GM23248 (cell line): Measurements from ENCODE around the gene SIRPG. TPM values are rescaled to one million over a fixed set of nuclear protein-coding genes. Genes with fewer than 3 reads are reported as not detected.

ENCODE experiments used
- DNase-seq: peaks from one replicate; pipeline ENCODE4 v3.0.0-alpha.2; 2015
- H2AFZ ChIP-seq: fragments of 200-600 bp; sonication (generic); 2 replicates; pipeline ENCODE4 v1.6.1; 2016; ENCODE audit warnings: antibody characterized with exemption
- H3F3A ChIP-seq: fragments of 200-600 bp; sonication (generic); 2 replicates; pipeline ENCODE4 v1.6.1; 2016; ENCODE audit warnings: mild to moderate bottlenecking, antibody characterized with exemption, mixed run types; ENCODE audit not compliant: insufficient read depth
- H3K27ac ChIP-seq: fragments of 200-600 bp; sonication (generic); 2 replicates; pipeline ENCODE4 v1.5.1; 2016; ENCODE audit warnings: mild to moderate bottlenecking
- H3K27me3 ChIP-seq: fragments of 200-600 bp; sonication (generic); replicated peaks from 2 replicates; pipeline ENCODE4 v1.6.1; 2016; ENCODE audit warnings: mild to moderate bottlenecking; ENCODE audit not compliant: insufficient read depth
- H3K36me3 ChIP-seq: fragments of 200-600 bp; sonication (generic); 2 replicates; pipeline ENCODE4 v1.6.1; 2016; ENCODE audit warnings: low read depth, mild to moderate bottlenecking
- H3K4me1 ChIP-seq: fragments of 200-600 bp; sonication (generic); 2 replicates; pipeline ENCODE4 v1.6.1; 2016; ENCODE audit warnings: mild to moderate bottlenecking; ENCODE audit not compliant: insufficient read depth
- H3K4me2 ChIP-seq: fragments of 200-600 bp; sonication (generic); one replicate; pipeline ENCODE4 v1.6.1; 2016; ENCODE audit warnings: mild to moderate bottlenecking; ENCODE audit not compliant: unreplicated experiment
- H3K4me3 ChIP-seq: fragments of 200-600 bp; sonication (generic); 2 replicates; pipeline ENCODE4 v1.5.1; 2016; ENCODE audit warnings: mild to moderate bottlenecking
- H3K79me2 ChIP-seq: fragments of 200-600 bp; sonication (generic); 2 replicates; pipeline ENCODE4 v1.6.1; 2016; ENCODE audit warnings: mild to moderate bottlenecking; ENCODE audit not compliant: insufficient read depth
- H3K9ac ChIP-seq: fragments of 200-600 bp; sonication (generic); 2 replicates; pipeline ENCODE4 v1.6.1; 2016; ENCODE audit warnings: mild to moderate bottlenecking
- H3K9me2 ChIP-seq: fragments of 200-600 bp; sonication (generic); 2 replicates; pipeline ENCODE4 v1.6.1; 2016; ENCODE audit warnings: mixed run types, mild to moderate bottlenecking, moderate library complexity; ENCODE audit not compliant: insufficient read depth
- H3K9me3 ChIP-seq: fragments of 200-600 bp; sonication (generic); one replicate; pipeline ENCODE4 v1.6.1; 2017; ENCODE audit warnings: low read depth
- H4K20me1 ChIP-seq: fragments of 200-600 bp; sonication (generic); 2 replicates; pipeline ENCODE4 v1.6.0; 2016; ENCODE audit not compliant: insufficient read depth
- EZH2 ChIP-seq: fragments of 200-600 bp; sonication (generic); IDR thresholded peaks from 2 replicates; pipeline ENCODE4 v1.6.1; 2018; ENCODE audit warnings: antibody characterized with exemption, mild to moderate bottlenecking; ENCODE audit not compliant: insufficient read depth, poor library complexity, severe bottlenecking
- EZH2phosphoT487 ChIP-seq: fragments of 200-600 bp; sonication (generic); IDR thresholded peaks from 2 replicates; pipeline ENCODE4 v1.6.1; 2018; ENCODE audit warnings: antibody characterized with exemption, moderate library complexity, mild to moderate bottlenecking, low read depth; ENCODE audit not compliant: insufficient read depth
- WGBS, 2 experiments: methylation state at CpG; one replicate each; pipeline ENCODE4 v1.1.6; 2015 to 2017; ENCODE audit warnings: low lambda C conversion rate in 2 of 2, low coverage in 1 of 2; ENCODE audit errors: missing lambda C conversion rate in 2 of 2; 5-methylcytosine and 5-hydroxymethylcytosine counted together
- in situ Hi-C: fragments of 300-500 bp; cut with MboI; formaldehyde crosslinking; loops from 2 replicates; pipeline ENCODE4 v1.15.0; 2020
- polyA plus RNA-seq: library from polyadenylated mRNA; unstranded; fragments of >200 nt; fragmentation: Nextera tagmentation; extraction: Ambion mirVana; gene quantifications from 2 replicates; pipeline ENCODE4 v1.2.1, GENCODE V29; 2016
- total RNA-seq: library from RNA; depleted of rRNA; stranded (reverse); fragments of >200 nt; shearing (Covaris generic); gene quantifications from 2 replicates; pipeline ENCODE4 v1.2.3, GENCODE V29; 2014

The SIRPG gene
- total and polyA plus RNA-seq, 2 experiments from 2014 or later: not detected

DNA sequence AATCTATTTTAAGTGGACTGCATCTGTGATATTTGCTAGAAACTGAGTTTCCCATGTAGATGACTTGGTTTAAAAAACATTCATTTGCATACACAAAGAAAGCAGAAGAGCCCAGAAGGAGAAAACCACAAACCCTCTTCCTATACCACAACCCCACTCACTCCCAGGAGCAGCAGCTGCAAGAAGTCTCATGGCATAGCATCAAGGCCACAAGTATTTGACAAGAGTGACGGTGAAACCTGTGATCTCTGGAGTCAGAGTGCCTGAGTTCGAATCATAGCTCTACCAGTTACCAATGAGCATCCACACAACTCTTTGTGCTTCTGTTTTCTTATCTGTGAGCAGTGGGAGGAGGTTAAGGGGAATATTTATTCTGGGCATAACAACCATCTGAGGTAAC lies 44.7 kb upstream of the SIRPG start:
- Histone ChIP-seq H3K27ac (no peak overlapping the region), H3K9me2 (no peaks in the 10 kb centered on the region), H3K4me3 (no peak overlapping the region), H3K9ac (no peak overlapping the region), H4K20me1 (no peaks in the 10 kb centered on the region), H3F3A (no peaks in the 10 kb centered on the region), H3K9me3 (no peaks in the 10 kb centered on the region), H3K36me3 (no peaks in the 10 kb centered on the region), H2AFZ (no peak overlapping the region), H3K79me2 (no peaks in the 10 kb centered on the region), H3K27me3 (peaks cover 14% of the 10 kb centered on the region; the same call in 1 of the 2 replicates), H3K4me1 (no peaks in the 10 kb centered on the region), H3K4me2 (no peak overlapping the region)
- no peak for DNase-seq
- in situ Hi-C loops: no loop called here
- TF ChIP-seq EZH2: no peak
- TF ChIP-seq EZH2phosphoT487: no peak
- 38 to 39% methylated on average over 2 of the region's 2 CpGs for WGBS, 2 experiments

DNA sequence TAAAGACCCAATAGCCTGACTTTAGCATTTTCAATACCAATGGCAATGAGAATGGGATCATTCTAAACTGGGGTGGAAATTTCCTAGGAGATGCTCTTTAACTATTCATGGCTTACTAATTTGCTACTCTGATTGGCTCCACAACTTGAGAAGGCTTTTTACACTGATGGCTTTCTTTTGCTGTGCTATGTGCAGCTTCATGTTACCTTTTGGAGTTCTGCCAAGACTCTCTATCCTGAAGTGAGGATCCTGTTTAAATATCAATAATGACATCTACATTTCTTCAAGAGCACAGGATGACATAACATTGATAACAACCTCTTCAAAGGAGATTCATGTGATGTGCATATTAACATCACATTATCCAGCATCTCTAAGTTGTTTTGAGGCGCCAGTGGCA lies 43.4 kb upstream of the SIRPG start:
- peaks cover 14% of the 10 kb centered on the region; the same call in 1 of the 2 replicates for H3K27me3 ChIP-seq
- no peaks in the 10 kb centered on the region for H4K20me1 ChIP-seq
- TF ChIP-seq EZH2 (no peak), EZH2phosphoT487 (no peak)
- H2AFZ ChIP-seq: no peak overlapping the region
- no peaks in the 10 kb centered on the region for H3K9me3 ChIP-seq
- H3K4me3 ChIP-seq: no peak overlapping the region
- WGBS, 2 experiments: 8 to 9% methylated on average over 1 of the region's 1 CpG
- no peak overlapping the region for H3K9ac ChIP-seq
- DNase-seq: no peak
- no peaks in the 10 kb centered on the region for H3K79me2 ChIP-seq
- H3F3A ChIP-seq: no peaks in the 10 kb centered on the region
- H3K4me1 ChIP-seq: no peaks in the 10 kb centered on the region
- H3K27ac ChIP-seq: no peak overlapping the region
- H3K9me2 ChIP-seq: no peaks in the 10 kb centered on the region
- in situ Hi-C loops: no loop called here
- H3K4me2 ChIP-seq: no peak overlapping the region
- no peaks in the 10 kb centered on the region for H3K36me3 ChIP-seq

DNA sequence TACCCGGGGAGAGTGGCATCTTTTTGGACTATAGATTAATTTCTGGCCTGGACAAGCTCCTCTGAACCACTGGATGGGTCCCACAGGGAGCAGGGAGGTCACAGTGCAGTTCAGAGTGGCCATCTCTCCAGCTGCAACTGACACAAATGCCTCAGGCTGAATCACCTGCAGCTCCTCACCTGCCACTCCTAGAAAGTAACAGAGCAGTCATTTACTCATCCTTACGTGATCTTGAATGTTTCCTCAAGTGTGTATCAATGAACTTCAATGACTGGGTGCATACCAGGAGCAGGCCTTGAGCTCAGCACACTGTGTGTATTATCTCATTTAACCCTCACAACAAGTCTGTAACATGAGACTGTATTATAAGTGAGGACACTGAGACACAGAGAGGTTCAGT lies 40.0 kb upstream of the SIRPG start:
- peaks cover 13% of the 10 kb centered on the region for H3K27me3 ChIP-seq
- no peaks in the 10 kb centered on the region for H3K79me2 ChIP-seq
- H4K20me1 ChIP-seq: no peaks in the 10 kb centered on the region
- DNase-seq: no peak
- in situ Hi-C loops: no loop called here
- no peak overlapping the region for H3K4me2 ChIP-seq
- no peak overlapping the region for H3K4me3 ChIP-seq
- H3K9me2 ChIP-seq: no peaks in the 10 kb centered on the region
- no peak overlapping the region for H3K9ac ChIP-seq
- no peaks in the 10 kb centered on the region for H3K4me1 ChIP-seq
- no peaks in the 10 kb centered on the region for H3K9me3 ChIP-seq
- WGBS, 2 experiments: 36 to 42% methylated on average over 2 of the region's 2 CpGs
- no peaks in the 10 kb centered on the region for H3K36me3 ChIP-seq
- H3K27ac ChIP-seq: no peak overlapping the region
- TF ChIP-seq EZH2phosphoT487 (no peak), EZH2 (no peak)
- no peaks in the 10 kb centered on the region for H3F3A ChIP-seq
- no peak overlapping the region for H2AFZ ChIP-seq

DNA sequence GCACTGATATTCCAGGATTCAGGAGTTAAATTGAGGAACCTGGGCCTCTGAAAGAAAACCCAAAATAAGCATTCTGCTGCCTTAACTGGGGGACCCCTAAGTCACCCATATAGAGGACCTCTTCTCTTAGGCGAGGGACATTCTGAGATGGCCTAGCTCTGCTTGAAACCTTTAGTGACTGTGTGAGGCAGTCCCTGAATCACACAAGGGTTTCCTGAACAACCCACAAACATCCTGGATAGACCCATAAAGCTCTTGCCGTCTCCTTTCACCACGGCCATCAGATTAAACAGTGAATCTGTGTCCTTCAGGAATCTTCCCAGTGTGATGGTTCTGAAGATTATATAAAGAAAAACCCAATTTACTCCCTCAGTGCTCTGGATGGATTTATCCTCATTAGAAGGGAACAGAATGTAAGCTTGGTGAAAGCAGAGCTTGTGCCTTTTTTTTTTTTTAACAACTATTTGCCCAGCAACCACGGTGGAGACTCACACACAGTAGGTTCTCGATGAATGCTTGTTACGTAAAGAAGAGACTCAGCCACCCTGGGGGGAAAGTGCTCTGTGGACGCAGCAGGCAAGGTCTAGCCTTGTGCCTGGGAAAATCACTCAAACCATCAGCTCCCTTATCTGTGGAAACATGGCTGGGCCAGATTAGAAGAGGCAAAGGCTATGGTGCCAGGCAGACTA lies 39.1 kb upstream of the SIRPG start:
- H3K27me3 ChIP-seq: peaks cover 17% of the 10 kb centered on the region
- no peak for DNase-seq
- TF ChIP-seq EZH2phosphoT487: no peak
- TF ChIP-seq EZH2: no peak
- H3F3A ChIP-seq: no peaks in the 10 kb centered on the region
- H3K9me2 ChIP-seq: no peaks in the 10 kb centered on the region
- WGBS, 2 experiments: 48 to 51% methylated on average over 7 of the region's 7 CpGs
- H3K27ac ChIP-seq: no peak overlapping the region
- no peak overlapping the region for H2AFZ ChIP-seq
- H3K4me3 ChIP-seq: no peak overlapping the region
- H4K20me1 ChIP-seq: no peaks in the 10 kb centered on the region
- no peak overlapping the region for H3K4me2 ChIP-seq
- no peaks in the 10 kb centered on the region for H3K9me3 ChIP-seq
- no peak overlapping the region for H3K9ac ChIP-seq
- H3K36me3 ChIP-seq: no peaks in the 10 kb centered on the region
- H3K79me2 ChIP-seq: no peaks in the 10 kb centered on the region
- H3K4me1 ChIP-seq: no peaks in the 10 kb centered on the region
- in situ Hi-C loops: no loop called here

DNA sequence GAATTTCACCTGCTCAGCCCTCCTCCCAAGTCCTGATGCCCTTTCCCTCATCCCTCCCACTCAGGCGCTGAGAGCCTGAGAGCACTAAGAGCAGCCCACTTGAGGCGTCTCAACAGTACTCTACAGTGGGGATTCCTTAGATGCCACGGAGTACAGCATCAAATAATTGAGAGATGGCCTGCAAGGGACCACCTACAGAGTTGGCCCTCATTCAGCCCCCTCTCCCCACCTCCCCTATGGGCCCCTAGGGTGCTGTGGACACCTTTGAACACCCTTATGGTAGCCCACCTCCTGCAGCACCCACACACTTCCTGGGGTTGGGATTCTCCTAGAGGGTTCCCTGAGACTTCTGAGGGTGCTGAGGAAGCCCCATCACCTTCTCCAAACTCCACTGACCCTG lies 37.1 kb upstream of the SIRPG start:
- TF ChIP-seq EZH2phosphoT487: no peak
- no peak for TF ChIP-seq EZH2
- Histone ChIP-seq H2AFZ (no peak overlapping the region), H3F3A (no peaks in the 10 kb centered on the region), H3K4me2 (no peak overlapping the region), H3K9me2 (no peaks in the 10 kb centered on the region), H3K27me3 (peaks cover 36% of the 10 kb centered on the region), H3K4me3 (no peak overlapping the region), H3K9me3 (no peaks in the 10 kb centered on the region), H3K27ac (no peak overlapping the region), H3K36me3 (no peaks in the 10 kb centered on the region), H4K20me1 (no peaks in the 10 kb centered on the region), H3K79me2 (no peaks in the 10 kb centered on the region), H3K9ac (no peak overlapping the region), H3K4me1 (no peaks in the 10 kb centered on the region)
- WGBS, 2 experiments: 26 to 33% methylated on average over 3 of the region's 3 CpGs
- DNase-seq: no peak
- in situ Hi-C loops: no loop called here
